ENCODE results near the gene FRMPD2.

GRCh38 chr10:48215486-48216203, 58.9 kb downstream of the FRMPD2 start:
- TF ChIP-seq CTCF (IDR thresholded peaks at IDR 0.05; ENCODE audit: low read depth, low read length) (peak; percentile 83), POLR2A (IDR thresholded peaks at IDR 0.05; ENCODE audit: extremely low read depth, insufficient read length) (no peak), MYC (IDR thresholded peaks at IDR 0.05; ENCODE audit: low read depth, low read length) (no peak), MAX (IDR thresholded peaks at IDR 0.05; ENCODE audit: low read depth, low read length) (peak; percentile 52; the same call in 1 of the 2 replicates)

Data from NB4 (cell line).